Ramos (cell line): ENCODE data around the gene FRMPD2.
"Not testable (repeated sequence)": the region's sequence is repeated elsewhere in the genome, so short reads cannot be mapped to it uniquely, and the experiment has no call there.

ENCODE experiments used
- in situ Hi-C: fragments of 300-500 bp; cut with MboI; formaldehyde crosslinking; loops from one replicate; pipeline ENCODE4 v1.14.3; 2022; ENCODE audit warnings: low sequenced_read_pairs; ENCODE audit not compliant: unreplicated experiment

The FRMPD2 gene

GRCh38 chr10:48253970-48254657 is 20.4 kb downstream of the FRMPD2 start:
- in situ Hi-C loops: no loop called here

GRCh38 chr10:48252354-48252650 is 22.2 kb downstream of the FRMPD2 start:
- in situ Hi-C loops: no loop called here

- in situ Hi-C loops: no loop called here
Observed at GRCh38 chr10:48251525-48252353, 22.8 kb downstream of the FRMPD2 start.

DNA sequence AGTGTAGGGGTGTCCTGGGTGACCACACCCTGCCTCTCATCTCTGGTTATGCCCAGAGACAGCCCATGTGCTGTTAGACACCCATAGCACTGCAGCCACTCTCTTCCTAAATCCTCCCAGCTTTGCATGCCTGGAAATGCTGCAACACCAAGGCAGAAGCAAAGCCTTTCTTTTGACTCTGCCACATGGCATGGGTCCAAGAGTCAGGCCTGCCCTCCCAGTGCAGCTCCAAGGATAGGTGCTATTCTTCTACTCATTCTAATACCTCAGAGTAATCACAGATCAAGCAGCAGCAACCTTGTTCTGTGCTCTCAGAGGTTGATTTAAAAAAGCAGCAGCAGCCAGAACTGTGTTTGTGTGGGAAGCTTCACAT is 23.4 kb downstream of the FRMPD2 start:
- in situ Hi-C loops: no loop called here

- in situ Hi-C loops: no loop called here
Observed at GRCh38 chr10:48249763-48250351, 24.6 kb downstream of the FRMPD2 start.

DNA sequence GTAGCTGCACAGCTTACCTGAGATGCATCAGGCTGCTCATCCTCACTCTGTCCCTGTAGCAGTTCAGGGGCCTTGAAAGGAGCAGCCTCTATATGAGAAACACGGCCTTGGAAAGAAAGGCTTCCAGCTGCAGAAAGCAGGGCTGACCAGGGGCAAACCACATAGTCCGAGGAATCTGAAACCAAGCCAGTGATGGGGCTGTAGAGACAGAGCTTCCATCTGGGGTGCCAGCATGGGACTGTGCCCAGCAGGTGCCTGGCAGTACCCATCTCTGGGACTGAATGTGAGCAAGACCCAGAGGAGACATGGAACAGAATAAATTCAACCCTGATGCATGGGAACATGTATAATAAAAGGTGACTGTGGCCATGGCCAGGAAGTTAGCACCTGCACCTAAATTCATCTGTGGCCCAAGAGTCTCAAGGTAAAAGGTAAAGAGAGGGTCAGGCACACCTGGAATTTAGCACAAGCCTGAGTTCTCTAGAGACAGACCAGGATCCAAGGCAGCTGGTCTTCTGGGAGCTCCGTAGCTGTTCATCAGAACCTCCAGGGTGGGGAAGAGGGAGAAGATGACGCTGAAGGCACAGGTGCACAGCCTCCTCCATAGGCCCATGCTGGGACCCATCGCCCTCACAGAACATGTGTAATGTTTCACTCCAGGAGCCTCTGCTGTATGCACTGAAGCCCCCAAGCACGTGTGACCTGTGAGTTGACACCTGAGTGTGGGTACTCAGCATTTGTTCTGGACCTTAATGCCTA is 25.3 kb downstream of the FRMPD2 start:
- in situ Hi-C loops: no loop called here

DNA sequence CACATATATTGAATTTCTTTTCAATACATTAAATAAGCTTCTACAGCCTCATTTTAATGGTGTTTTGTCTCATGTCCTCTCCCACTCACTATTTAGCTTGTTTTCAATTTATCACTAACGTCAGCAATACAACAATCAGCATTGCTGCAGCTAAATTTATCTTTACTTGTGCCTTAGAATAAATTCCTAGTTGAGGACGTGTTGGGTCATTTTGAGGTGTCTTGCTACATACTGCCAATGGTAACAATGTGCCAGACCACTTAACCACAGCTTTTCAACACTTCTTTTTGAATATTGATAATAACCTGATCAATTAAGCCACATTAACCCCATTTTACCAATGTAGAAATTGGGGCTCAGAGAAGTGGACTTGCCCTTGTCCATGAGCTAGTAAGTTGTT is 26.0 kb downstream of the FRMPD2 start:
- in situ Hi-C loops: no loop called here

GRCh38 chr10:48247680-48248079 is 26.8 kb downstream of the FRMPD2 start:
- in situ Hi-C loops: no loop called here

GRCh38 chr10:48246501-48246900 is 28.0 kb downstream of the FRMPD2 start:
- in situ Hi-C loops: no loop called here

GRCh38 chr10:48245977-48246376 is 28.5 kb downstream of the FRMPD2 start:
- in situ Hi-C loops: no loop called here

DNA sequence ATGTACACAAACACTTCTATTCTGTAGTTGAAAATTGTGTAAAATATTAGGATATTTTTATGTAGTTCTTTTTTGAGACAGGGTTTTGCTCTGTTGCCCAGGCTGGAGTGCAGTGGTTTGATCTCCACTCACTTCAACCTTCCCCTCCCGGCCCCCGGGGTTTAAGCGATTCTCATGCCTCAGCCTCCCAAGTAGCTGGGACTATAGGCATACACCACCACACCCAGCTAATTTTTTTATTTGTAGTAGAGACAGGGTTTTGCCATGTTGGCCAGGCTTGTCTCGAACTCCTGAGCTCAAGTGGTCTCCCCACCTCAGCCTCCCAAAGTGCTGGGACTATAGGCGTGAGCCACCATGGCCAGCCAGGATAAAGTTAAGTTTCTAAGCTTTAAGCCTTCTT is 30.6 kb downstream of the FRMPD2 start:
- in situ Hi-C loops: not testable (repeated sequence)

DNA sequence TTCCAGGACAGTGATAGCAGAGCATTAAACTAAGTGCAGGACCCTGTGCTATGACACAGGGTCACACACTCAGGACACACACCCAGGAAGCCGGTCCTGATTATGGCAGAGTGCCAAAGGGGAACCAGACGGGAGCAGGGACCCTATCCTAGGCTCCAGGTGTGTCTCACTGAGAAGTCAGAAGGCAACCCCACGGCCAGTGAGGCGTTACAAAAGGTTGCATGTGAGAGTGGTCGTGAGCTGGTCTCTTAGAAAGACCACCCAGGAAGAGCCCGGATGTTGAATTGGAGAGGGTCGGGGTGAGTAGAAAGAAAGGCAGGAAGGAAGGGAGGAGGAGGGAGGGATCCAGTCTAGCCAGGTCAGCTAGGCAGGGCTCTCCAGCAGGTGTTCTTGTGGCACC is 31.0 kb downstream of the FRMPD2 start:
- in situ Hi-C loops: no loop called here

DNA sequence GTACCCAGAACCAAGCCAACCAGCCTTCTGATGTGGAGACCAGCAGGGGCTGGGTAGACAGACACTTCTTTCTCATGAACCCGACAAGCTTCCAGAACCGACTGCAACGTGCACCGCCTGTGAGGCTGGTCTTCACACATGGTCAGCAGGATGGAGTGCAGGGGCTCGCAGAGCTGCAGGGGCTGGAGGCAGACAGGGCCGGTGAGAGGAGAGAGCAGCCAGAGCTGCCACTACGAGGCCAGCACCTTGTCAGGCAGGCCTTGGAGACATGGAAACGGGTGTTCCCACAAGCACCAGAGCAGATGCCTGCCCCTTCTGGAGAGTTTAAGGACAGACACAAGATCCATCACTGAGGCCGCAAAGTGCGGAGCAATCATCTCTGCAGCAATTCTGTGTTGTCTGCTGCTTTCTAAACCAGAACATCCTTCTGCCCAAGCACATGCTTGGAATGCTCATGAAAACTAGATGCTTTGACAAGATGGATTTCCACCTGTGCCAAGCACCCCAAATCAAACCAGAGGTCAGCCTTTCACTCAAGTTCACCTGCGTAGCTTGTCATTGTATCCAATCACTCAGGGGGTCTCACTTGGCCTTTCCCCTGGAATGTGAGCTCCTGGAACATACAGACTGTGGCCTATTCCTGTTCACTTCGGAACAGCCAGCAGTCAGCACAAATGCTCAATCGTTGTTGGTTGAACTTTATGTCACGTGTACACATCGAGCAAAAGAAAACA is 32.2 kb downstream of the FRMPD2 start:
- in situ Hi-C loops: no loop called here

DNA sequence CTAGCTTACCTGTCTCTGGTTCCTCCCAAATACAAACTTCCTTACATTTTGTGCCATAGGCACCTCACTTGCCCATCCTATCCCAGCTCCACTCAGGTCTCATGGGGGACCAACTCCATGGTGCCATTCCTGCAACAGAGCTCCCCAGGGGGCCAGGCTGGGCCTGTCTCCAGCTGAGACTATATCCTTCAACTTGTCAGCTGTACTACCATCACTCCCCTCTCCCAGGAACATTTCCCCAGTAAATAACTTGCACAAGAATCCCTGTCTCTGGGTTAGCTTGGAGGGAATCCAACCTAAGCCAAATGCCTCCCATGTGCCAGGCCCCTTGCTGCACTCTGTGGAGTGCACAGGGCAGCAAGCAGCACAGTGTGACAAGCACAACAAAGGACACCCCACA is 33.2 kb downstream of the FRMPD2 start:
- in situ Hi-C loops: no loop called here

DNA sequence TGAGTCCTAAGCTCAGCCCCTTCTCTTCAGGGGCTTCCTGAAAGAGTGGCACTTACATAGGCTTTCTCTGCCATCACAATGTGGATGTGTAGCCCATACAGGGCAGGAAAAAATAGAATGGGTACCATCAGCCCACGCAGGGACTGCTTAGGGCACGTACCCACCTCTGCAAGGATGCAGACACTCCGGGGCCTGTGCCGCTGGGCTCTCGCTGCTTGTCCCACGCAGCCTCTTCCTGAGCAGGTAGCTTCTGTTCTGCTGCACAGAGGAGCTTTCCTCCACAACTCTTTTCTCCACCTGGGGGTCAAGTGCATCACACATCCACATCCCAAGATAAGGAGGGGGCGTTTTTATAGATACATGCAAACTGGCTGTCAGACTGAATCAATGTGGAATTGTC is 34.3 kb downstream of the FRMPD2 start:
- in situ Hi-C loops: no loop called here

DNA sequence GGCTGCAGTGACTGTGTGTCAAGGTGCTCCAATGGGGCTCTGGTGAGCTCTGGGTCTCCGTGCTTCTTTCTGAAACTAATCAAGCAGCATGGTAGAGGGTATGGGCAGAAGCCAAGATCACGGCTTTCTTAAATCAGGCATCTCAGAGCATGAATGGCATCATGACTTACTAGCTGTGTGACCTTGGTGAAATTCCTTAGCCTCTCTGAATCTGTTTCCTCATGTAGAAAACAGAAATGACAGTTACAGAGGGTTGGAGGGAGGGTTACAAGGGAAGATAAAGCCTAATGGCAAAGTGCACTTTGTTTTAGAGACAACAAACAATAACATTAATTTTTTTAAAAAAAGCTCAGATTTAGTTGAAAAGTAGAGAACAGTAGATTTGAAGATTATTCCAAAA is 34.9 kb downstream of the FRMPD2 start:
- in situ Hi-C loops: no loop called here

DNA sequence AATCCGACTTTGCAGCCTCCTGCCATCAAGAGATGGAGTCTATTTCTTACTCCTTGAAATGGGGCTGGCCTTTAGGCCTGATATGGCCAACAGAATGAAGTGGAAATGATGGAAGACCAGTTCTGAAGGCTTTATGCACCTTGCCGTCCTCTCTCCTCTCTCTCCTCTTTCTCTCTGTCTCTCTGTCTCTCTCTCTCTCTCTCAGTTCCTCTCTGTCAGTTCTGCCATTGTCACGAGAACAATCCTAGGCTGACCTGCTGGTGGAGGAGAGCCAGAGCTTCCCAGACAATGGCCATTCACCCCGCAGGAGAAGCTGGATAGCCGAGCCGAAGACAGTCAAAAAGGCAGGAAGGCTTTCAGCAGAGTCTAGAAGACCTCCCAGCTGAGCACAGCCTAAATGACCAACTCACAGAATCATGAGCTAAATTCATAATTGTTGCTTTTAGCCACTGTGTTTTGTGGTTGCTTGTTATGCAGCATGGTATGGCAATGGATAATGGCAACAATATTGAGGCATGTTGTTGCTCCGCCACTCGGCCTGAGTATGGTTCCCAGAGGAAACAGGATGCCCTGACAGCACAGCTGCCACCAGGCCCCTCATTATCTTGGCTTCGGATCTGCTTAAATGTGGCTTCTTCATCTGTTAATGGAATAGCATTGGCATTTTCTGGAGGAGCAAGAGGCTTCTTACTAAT is 35.5 kb downstream of the FRMPD2 start:
- in situ Hi-C loops: no loop called here

DNA sequence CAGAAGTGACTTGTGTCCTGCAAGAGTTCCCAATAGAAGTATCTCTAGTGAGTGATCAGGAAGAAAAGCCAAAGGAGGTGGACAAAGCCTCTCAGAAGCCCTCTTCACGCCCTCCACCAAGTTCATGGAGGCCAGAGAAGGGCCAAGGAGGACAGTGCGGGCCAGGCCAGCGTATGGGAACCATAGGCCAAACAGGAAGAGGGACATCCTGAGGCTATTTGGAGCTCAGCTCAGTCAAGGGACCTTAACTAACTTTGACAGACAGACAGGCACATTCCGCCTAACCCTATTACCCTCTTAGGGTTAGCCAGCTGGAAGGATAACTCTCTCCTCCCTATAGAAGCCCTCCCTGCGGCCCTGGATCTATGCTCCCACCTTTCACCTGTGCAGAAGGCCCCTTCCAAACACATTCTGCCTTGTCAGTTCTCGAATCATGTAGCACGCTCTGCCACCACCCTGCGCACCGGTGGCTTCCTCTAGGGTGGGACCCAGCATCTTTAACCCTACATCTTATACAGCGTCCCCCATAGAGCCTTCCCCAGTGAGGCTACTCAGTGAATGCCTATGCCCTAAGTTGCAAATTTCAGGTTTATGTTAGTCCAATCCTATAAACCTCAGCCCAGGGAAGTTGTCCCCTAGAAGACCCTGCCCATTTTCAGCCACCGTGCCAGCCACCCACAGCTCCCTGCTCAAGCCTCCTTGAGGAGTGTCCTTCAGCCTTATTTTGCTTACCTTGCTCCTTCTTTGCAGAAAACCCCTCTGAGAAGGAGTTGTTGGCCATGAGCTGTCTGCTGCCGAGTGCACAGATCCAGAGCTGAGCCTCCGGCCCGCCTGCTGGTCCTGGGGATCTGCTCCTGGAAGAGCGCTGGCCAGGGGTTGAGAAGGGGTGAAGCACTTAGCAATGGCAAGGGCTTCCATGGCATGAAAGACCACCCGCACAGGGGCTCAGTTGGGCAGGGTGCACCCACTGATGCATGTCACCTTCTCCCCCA is 36.9 kb downstream of the FRMPD2 start:
- in situ Hi-C loops: no loop called here

GRCh38 chr10:48236199-48236621 is 38.3 kb downstream of the FRMPD2 start:
- in situ Hi-C loops: no loop called here
